GM12873 (cell line): ENCODE data around the gene ENTPD6.

Experiments used
- TF ChIP-seq, protein P1 (sequence below): IDR thresholded peaks from 2 replicates; pipeline ENCODE4 v1.5.1; 2012; ENCODE audit warnings: low read depth, mild to moderate bottlenecking, moderate library complexity, low read length, control low read depth; ENCODE audit not compliant: insufficient read depth; ENCODE audit errors: missing control alignments

Gene ENTPD6

DNA sequence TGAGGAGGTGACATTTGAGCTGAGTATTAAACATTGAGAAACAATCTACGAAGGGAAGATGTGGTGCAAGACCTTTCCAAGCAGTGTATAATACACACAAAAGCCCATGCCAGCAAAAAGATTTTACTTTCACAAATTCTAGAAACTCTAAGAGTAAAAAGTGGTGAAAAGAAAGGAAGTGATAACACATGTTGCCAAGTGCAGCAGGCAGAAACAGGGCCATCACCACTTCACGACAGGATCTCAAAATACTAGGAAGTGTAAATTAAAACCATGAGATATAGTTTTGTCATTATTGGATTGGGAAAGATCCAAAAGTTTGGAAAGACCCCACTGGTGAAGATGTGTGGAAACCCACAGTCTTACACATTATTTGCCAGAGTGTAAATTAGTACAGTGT is 1.7 kb upstream of the ENTPD6 start:
- TF ChIP-seq, protein P1, sequence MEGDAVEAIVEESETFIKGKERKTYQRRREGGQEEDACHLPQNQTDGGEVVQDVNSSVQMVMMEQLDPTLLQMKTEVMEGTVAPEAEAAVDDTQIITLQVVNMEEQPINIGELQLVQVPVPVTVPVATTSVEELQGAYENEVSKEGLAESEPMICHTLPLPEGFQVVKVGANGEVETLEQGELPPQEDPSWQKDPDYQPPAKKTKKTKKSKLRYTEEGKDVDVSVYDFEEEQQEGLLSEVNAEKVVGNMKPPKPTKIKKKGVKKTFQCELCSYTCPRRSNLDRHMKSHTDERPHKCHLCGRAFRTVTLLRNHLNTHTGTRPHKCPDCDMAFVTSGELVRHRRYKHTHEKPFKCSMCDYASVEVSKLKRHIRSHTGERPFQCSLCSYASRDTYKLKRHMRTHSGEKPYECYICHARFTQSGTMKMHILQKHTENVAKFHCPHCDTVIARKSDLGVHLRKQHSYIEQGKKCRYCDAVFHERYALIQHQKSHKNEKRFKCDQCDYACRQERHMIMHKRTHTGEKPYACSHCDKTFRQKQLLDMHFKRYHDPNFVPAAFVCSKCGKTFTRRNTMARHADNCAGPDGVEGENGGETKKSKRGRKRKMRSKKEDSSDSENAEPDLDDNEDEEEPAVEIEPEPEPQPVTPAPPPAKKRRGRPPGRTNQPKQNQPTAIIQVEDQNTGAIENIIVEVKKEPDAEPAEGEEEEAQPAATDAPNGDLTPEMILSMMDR, result no peak

GRCh38 chr20:25194333-25194972 is 1.1 kb upstream of the ENTPD6 start:
- TF ChIP-seq, protein P1, result no peak

GRCh38 chr20:25195962-25196785 is 662 bp downstream of the ENTPD6 start:
- TF ChIP-seq, protein P1, result no peak

- TF ChIP-seq, protein P1, result no peak
These were observed 1.2 kb downstream of the ENTPD6 start for GRCh38 chr20:25196786-25197120.

GRCh38 chr20:25197183-25197869 is 1.8 kb downstream of the ENTPD6 start:
- TF ChIP-seq, protein P1, result peak; percentile 17

DNA sequence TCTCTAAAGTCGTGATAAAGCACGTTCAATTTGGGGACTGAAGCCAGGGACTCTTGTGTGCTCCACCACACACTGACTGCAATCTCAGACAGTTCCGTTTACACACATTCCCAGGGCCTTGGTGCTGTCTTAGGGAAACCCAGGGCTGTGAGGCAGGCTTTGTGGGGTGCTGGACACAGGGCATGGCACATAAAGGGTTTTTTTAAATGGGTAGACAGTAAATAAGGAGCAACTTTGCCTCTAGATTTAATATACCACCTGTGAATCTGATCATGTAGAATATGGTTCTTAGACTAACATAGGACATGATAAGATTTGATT is 2.3 kb downstream of the ENTPD6 start:
- TF ChIP-seq, protein P1, result no peak

DNA sequence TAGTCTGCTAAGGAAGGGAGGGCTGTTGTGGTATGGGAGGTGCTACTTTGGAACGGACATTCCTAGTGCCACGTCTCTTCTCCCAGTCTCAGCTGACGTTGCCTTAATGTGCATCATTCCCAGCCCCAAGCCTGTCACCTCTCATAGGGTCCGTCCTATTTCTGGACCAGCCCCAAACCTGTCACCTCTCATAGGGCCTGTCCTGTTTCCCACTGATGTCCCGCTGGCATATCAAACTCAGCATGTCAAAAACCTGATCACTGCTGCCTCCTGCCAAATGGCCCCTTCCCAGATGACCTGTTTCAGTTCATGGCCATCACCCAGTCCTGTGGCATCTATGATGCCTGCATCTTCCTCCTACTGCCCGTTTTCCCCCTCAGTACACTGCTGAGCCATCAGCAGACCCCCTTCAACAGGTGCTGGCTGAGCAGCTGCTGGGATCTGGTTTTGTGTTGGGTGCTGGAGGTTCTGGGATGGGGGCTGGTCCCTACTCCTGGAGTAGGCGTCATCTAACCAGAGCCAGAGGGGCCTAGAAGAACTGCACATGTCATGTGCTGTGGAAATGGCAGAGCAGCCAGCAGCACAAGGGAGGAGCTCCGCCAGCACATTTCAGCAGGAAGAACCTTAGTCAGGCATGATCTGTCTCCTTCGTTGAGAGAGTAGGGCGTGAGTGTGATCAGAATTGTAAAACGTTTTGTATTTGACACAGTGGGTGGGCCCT is 3.3 kb downstream of the ENTPD6 start:
- TF ChIP-seq, protein P1, result no peak
